AML-193 (cell line): Measurements from ENCODE around the gene ZBTB42.

Experiments
- DNase-seq, 2 experiments: peaks; one replicate each; lab custom pipeline; 2025; lab: John Stamatoyannopoulos, UW

The ZBTB42 gene

DNA sequence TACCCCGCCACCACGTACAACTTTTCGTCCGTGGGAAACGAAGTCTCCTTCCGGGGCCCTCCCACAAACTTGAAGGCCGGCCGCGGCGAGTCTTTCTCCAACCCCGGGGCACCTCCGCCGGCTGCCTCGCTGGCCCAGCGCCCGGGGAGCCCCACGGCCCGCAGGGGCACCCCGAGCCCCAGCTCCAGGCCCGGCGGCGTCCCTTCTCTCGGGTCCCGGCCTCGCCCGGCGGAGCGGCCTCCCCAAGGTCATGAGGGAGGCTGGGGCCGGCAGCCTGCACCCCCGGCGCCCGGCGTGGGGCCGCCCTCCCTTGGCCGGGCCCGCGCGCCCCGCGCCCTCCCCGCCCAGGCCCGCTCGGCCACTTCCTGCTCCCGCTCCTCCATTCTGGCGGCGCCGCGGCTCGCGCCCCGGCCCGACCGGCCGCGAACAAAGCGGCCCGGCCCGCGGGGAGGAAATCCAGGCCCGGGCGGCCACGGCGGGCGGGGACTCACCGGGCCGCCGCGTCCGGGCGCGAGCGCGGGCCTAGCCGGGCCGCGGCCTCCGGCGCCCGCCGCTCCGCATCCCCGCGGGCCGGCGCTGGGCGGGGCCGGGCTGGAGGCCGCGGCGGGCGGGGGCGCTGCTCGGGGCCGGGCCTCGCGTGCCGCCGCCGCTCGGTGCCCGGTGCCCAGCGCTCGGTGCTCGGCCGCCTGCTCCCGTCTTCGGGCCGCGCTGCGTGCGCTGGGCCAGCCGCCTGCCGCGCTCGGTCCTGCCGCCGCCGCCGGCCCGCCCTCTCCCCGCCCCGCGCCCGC lies 5.7 kb upstream of the ZBTB42 start, which contains the start of gene AKT1:
Gene AKT1, minus strand, starts transcription at position 756 of the 788 bp plus-strand sequence. CDS start 3,105 bp downstream, outside the sequence.
- no peak for DNase-seq

DNA sequence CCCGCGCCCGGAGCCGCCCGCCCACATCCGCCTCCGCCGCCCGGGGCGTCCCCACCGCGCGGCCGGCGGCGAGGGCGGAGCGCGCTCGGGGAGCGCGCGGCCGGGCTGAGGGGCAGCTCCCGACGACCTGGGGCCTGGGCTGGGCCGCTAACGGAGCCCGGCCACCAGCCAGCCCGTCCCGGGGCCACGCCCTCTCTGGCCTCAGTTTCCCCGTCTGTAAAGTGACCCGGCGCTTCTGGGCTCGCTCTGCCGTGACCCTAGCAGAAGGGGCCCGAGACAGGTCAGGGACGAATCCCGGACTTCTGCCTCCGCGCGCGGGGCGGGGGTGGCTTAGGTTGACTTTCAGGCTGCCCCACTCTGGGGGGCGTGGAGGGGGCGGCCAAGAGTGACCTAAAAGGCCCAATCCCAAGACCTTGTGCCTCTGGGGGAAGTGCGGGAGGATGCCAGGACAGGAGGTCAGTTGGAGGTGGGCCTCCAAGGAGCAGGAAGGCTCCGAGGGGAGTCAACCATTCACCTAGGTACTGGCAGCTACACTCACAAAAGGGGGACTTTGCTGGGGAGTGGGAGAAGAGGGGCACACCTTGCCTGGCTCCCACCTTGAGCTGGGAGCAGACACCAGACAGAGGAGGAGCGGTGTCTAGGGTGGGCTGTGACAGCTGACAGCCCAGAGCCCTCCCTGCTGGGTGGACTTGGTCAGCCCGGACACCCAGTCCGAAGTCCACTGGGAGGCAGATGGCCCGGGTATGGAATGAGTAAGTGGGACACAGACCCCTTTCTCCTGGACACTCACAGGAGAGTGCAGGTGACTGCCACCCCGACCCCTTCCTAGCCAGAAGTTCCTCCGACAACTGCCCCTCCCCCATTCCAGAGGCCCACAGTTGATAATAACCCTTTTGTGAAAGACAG lies 4.9 kb upstream of the ZBTB42 start:
- DNase-seq, result peak in 1 of 2 experiments; percentile 24

DNA sequence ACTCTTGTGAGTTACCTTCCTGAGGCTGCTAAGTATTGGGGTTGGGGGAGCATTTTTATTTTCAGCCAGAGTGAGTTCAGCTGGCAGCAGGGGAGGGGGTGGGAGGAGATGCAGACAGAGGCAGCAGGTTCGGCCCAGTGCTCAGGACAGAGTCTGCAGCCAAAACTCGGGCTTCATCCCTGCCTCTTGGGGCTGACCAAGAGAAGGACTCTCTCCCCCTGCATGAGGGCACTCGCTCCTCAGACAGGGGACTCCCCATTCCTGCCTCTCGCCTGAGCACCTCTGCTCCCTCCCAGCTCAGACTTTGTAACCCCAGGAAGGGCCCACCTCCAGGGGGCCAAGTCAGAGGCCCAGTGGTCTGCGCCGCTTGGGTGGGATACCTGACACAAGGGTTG lies 4.2 kb upstream of the ZBTB42 start:
- DNase-seq, result no peak

GRCh38 chr14:104797115-104798044 lies 3.5 kb upstream of the ZBTB42 start:
- no peak for DNase-seq

DNA sequence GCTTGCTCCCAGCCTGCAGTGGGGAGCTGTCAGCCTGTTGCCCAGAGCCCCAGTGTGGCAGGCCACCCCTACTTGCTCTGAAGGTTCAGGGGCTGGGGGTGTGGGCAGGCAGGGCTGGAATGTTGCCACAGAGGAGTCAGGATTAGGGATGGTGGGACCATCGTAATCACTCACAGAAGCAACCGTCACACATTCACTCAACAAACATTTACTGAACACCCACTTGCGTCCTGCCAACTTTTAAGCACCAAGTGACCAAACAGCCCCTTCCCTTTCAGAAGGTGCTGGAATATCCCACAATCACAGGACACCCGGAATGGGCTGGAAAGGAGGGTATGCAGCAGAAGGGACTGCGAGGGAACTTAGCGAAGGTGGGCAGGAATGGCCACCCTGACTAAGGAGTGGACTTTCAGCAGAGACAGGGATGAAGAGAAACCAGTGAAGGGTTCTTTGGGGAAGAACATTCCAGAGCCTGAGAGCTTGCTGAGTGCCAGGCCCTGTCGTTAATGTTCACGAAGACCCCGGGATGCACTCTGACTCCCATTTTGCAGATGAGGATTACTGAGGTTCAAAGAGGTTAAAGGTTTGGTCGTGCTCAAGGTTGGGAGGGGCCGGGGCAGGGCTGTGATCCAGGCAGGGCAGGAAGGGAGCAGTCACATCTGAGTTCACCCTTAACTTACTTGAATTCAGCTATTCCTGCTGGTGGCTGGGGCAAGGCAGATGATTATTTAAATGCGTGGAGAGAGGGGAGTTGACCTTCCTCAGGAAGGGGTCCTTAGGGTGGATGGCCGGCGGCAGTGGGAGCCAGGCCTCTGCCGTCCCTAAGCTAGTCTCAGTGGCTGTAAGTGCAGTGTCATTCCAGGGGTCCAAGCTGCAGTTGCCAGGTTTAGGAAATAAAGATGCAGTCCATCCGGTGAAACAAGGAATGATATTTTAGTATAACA lies 2.3 kb upstream of the ZBTB42 start:
- no peak for DNase-seq

- no peak for DNase-seq
Measured at GRCh38 chr14:104799244-104800014, 1.5 kb upstream of the ZBTB42 start.

DNA sequence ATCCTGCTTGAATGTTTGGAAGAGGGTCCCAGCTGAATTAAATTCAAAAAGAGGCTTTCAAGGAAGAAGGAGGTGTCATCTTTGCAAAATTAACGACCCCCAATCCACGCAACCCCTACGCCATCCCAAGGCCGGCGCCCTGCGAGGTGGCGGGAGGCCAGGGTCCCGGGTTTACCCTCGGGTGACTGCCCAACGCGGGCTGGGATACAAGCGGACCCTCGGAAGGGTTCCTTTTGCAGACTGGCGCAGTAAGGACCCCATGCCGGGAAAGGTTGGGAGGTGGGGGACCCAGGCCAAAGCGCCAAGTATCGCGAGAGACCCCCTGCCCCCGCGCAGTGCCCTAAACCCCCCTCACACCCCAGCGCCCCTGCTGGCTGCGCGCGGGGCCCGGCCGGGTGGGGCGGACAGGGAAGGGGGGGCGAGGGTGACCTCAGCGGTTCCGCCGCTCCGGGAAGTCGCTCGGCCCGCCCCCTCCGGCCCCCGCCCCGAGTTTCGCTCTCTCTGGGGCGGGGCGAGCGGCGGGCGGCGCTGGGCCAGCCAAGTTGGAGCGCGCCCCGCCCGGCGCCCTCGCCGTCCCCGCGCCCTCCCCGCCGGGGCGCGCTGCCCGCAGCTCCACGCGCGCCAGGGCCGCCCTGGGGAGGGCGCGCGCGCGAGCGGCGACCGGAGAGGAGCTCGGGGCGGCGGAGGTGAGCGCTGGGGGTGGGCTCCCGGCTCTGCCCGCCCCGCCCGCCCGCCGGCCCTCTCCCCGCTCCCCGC lies 708 bp upstream of the ZBTB42 start:
- DNase-seq, result peak; percentile 42 to 44

DNA sequence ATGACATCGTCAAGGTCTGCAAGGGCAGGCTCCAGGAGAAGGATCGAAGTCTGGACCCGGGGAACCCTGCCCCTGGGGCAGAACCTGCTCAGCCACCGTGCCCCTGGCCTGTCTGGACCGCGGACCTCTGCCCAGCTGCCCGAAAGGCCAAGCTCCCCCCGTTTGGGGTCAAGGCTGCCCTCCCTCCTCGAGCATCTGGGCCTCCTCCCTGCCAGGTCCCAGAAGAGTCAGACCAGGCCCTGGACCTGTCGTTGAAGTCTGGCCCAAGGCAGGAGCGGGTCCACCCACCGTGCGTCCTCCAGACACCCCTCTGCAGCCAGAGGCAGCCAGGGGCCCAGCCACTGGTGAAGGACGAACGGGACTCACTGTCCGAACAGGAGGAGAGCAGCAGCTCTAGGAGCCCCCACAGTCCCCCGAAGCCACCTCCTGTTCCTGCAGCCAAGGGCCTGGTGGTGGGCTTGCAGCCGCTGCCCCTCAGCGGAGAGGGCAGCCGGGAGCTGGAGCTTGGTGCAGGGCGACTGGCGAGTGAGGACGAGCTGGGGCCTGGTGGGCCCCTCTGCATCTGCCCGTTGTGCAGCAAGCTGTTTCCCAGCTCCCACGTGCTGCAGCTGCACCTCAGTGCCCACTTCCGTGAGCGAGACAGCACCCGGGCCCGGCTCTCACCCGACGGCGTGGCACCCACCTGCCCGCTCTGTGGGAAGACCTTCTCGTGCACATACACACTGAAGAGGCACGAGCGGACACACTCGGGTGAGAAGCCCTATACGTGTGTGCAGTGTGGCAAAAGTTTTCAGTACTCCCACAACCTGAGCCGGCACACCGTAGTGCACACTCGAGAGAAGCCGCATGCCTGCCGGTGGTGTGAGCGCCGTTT lies 856 bp downstream of the ZBTB42 start:
- DNase-seq, result no peak

- no peak for DNase-seq
Measured at GRCh38 chr14:104802394-104803184, 1.7 kb downstream of the ZBTB42 start.

DNA sequence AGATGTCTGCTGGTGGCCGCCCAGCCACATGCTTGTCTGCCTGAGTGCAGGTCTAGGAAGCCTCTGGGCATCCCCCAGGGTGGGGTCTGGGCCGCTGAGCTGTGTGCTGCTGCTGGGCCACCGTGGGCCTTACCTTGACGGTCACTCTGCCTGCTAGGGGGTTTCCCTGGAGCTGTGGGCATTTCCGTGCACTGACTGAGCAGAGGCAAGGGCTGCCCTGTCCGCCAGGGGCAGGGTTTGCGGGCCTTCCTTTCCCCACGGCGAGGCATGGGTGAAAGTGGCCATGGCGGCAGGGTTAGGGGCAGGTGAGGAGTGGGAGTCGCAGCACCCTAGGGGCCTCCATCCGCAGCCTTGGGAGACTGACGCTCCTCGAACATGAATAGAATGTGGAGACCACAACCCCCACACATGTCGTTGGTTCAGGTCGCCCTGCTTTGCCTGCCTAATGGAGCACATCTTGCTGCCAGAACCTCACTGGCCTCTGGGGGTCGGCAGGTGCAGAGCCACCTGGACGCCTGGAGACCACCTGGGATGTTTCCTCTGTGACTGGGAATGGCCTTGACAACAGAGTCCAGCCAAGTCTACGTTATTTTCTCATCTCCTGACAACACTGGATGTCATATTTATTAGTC lies 2.5 kb downstream of the ZBTB42 start:
- DNase-seq, result no peak

GRCh38 chr14:104803912-104804410 lies 3.1 kb downstream of the ZBTB42 start:
- no peak for DNase-seq

DNA sequence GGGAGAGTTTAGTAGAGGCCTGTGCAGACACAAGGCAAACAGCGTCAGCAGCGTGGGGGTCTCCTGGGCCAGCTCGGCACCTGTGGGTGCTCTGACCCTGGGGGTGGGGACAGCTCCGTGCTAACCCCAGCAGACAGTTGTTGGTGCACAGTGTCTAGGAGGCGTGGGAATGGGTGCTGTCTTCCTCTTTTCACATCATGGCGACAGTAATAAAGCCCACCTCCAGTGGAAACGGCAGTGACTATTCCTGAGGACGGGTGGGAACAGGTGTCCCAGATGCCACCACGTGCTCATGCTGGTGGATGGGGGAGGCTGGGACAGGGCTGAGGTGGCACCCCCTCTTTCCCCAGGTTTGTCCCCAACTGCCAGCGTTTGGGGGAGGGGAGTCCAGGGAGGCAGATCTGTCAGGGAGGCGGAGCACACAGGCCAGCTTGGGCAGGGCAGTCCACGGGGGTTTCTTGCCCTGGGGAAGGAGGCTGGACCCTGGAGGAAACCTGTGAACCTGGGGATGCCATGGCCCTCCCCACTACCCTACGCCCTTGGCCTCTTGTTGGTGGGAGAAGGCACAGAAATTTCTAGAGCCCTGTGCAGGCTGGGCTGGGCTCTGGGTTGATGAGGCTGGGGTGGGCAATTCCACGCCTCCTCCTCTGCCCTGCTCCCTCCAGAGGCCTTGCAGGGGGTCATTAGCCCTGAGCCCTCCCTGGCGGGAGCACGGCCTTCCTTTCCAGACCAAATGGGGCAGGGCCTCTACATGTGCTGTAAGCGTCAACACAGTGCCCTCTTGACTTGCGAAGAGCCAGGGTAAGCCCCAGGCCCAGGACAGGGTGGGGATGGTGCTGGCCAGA lies 3.8 kb downstream of the ZBTB42 start:
- DNase-seq, result no peak

- DNase-seq, result no peak
Measured at GRCh38 chr14:104805326-104805678, 4.4 kb downstream of the ZBTB42 start.

- no peak for DNase-seq
Measured at GRCh38 chr14:104805941-104806624, 5.2 kb downstream of the ZBTB42 start.
